Cardiac septum (tissue), 1 donor: ENCODE results near the gene LHFPL4. TPM values are rescaled to one million over a fixed set of nuclear protein-coding genes. Genes with fewer than 3 reads are reported as not detected.
"Not testable (repeated sequence)": the region's sequence is repeated elsewhere in the genome, so short reads cannot be mapped to it uniquely, and the experiment has no call there.

Experiments used
- DNase-seq: peaks from one replicate; pipeline ENCODE4 v3.0.0-alpha.2; 2020; ENCODE audit warnings: low spot score
- intact Hi-C: fragments of 100-400 bp; cut with DNase I; formaldehyde crosslinking; loops from one replicate; pipeline ENCODE4 v1.14.0; 2022
- long read RNA-seq: library from polyadenylated mRNA; unstranded; transcript quantifications from one replicate; pipeline ENCODE4 v2.0.0, GENCODE V29; 2021
- total RNA-seq: library from RNA; stranded (reverse); fragmentation: NEBNext Ultra II Directional; extraction: Animal tissue kit (Norgen Biotek cat#: 25700); gene quantifications from one replicate; pipeline ENCODE4 v1.2.1, GENCODE V29; 2021
- donor health status: DM: no; HTN: no; CAD: no.

Gene LHFPL4
- total RNA-seq: not detected
- long read RNA-seq: 0 reads

DNA sequence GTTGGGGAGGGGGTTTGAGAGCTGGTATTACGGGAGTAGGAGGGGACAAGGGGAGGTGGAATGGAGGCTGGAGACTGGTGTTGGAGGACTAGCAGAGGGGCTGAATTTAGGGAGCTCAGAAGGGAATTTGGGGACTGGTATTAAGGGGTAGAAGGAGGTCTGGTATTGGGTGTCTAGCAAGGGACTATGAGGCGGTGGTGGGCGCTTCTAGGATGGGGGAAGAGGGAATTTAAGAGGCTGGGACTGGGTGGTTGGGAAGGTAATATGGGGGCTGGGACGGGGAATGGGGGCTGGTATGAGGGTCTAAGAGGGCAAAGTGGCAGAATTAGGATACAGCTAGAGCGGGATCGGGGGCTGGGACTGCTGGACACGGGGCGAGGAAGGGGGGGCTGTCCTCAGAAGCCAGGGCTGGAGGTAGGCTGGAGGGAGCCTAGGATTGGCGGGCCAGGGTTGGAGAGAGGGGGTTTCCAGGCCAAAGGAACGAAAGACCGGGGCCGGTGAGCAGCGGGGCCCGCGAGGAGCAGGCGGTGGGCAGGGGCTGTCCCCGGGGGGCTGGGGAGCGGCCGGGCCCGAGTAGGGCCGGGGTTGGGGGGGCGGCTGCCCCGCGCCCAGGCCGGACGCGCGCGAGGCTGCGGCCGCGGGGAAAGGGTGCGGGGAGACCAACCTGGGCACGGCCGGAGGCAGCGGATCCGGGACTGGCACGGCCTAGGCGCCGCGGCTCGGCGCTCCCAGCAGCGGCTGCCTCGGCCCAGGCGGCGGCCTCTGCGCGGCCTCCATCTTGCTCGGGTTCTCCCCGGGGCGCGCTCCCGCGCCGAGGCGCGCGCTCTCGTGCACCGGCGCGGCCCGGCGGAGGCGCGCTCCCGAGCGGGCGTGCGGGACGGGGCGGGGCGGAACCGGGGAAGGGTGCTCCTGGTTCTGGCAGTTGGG lies at the start of gene LHFPL4:
Gene LHFPL4 (minus strand): TSS at position 802 of the 927 bp plus-strand sequence. CDS start 1,143 bp downstream, outside the sequence.
- intact Hi-C loops: no loop called here
- DNase-seq: no peak

- intact Hi-C loops: no loop called here
Observed at GRCh38 chr3:9602620-9603019, 49.0 kb upstream of the LHFPL4 start.

DNA sequence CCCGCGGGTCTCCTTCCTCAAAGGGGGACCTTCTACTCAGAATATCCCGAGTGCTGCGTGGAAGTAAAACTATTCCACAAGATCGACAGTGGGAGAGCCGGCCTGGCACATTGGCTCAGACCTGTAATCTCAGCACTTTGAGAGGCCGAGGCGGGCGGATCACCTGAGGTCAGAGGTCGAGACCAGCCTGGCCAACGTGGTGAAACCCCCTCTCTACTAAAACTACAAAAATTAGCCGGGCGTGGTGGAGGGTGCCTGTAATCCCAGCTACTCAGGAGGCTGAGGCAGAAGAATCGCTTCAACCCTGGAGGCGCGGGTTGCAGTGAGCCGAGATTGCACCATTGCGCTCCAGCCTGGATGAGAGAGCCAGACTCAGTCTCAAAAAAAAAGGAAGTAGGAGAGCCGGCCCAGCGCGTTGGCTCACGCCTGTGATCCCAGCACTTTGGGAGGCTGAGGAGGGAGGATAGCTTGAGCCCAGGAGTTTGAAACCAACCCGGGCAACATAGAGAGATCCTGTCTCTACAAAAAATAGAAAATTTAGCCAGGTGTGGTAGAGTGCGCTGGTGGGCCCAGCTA lies 47.5 kb upstream of the LHFPL4 start:
- DNase-seq, intact Hi-C loops: not testable (repeated sequence)

More at GRCh38 chr3:9602620-9603019, 49.0 kb upstream of the LHFPL4 start:
- peak; percentile 51 for DNase-seq

DNA sequence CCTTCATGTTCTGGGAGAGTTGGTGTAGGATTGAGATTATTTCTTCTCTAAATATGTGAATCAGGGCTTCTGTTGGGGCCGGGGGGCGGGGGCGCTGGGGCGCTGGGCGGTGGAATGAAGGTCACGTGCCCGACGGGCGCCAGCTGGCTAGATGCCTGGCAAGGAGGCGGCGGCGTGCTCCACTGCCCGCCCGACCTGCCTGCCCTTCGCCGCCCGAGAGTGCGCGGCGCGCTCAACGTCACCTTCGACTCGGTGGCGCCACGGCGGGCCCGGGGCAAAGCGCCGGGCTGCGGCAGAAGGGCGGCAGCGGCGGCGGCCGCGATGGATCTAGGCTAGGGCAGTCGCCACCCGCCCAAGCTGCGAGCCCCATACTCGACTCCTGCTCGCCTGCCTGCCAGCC lies 47.0 kb upstream of the LHFPL4 start:
- intact Hi-C loops: no loop called here
- no peak for DNase-seq

DNA sequence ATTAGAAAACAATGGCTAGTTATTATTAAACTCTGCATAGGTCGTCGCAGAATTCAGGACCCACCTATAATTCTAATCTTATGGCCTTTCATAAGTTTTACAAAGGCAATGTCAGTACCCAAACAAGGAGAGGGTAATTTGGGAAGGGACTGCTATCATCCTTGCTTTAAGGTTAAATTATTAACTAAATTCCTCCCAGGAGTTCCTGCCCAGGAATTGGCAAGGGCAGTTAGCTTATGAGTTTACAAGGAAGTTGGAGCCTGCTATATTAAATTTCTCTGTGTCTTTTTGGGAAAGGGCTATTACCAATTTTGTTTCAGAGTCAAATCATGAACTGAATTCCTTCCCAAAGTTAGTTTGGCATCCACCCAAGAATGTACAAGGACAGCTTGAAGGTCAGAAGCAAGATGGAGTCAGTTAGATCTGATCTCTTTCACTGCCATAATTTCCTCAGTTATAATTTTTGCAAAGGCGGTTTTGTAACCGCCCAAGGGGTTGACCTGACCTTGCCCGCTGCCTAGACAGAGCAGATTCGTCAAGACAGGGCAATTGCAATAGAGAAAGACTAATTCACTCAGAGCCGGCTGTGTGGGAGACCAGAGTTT lies 45.3 kb upstream of the LHFPL4 start:
- intact Hi-C loops: no loop called here
- no peak for DNase-seq

DNA sequence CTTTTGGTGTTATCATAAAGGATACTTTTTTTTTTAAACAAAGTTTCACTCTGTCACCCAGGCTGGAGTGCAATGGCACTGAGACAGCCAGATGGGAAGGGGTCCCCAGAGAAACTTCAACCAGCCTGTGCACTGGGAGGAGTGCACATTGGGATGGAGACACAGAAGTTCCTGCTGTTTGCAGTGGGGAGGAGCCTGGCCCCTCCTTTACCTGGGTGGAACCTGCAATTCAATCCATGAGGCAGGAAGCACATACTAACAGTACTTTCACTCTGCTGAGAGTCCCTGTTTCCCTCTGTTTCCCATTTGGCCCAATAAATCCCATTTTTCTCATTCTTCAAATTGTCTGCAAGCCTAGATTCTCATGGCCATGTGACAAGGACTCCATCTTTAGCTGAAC lies 42.3 kb upstream of the LHFPL4 start:
- no peak for DNase-seq
- intact Hi-C loops: no loop called here

GRCh38 chr3:9591781-9592180 lies 38.2 kb upstream of the LHFPL4 start:
- DNase-seq, intact Hi-C loops: not testable (repeated sequence)

GRCh38 chr3:9590282-9590791 lies 36.7 kb upstream of the LHFPL4 start:
- intact Hi-C loops: no loop called here
- DNase-seq: no peak

GRCh38 chr3:9583792-9584191 lies 30.2 kb upstream of the LHFPL4 start:
- intact Hi-C loops: no loop called here
- no peak for DNase-seq

GRCh38 chr3:9583371-9583770 lies 29.7 kb upstream of the LHFPL4 start:
- DNase-seq: no peak
- intact Hi-C loops: no loop called here

DNA sequence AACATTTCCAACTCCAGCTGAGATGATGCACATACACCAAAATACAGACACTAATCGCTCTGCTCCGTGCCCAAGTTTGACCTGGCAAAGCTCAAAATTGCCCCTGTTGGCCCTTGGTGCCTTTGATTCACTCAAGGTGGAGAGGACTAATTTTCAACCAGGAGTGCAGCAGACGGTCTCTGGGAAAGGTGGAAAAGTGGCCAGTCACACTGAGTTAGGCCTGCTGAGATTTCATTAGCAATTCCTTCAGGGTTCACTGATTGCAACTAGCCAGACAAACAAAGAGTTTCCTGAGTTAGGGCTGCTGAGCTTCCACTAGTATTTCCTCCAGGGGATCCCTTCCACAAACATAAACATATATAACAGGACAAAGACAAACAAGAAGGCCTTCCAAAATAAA lies 28.7 kb upstream of the LHFPL4 start:
- no peak for DNase-seq
- intact Hi-C loops: no loop called here

DNA sequence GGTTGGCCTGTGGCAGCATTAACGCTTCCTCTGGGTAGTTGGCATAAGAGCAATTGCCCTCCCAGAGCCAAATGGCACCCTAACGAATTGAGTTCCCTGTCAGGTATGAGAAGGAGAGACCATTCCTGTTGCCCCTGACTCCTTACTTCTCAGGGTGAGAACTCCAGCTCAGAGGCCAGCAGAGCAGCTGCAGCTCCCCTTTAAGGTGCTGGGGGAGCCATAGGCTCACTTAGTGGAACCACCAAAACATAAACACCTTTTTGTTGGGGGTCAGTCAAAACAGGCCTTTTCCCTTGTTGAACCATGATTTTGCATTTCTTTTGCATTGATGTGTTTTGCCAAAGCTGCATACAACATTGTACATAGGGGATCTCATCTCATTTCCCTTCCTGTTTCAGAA lies 28.1 kb upstream of the LHFPL4 start:
- intact Hi-C loops: no loop called here
- DNase-seq: no peak

- intact Hi-C loops: no loop called here
- DNase-seq: no peak
Observed at GRCh38 chr3:9569054-9569453, 15.4 kb upstream of the LHFPL4 start.

GRCh38 chr3:9565316-9565715 lies 11.7 kb upstream of the LHFPL4 start:
- intact Hi-C loops: no loop called here
- DNase-seq: no peak

DNA sequence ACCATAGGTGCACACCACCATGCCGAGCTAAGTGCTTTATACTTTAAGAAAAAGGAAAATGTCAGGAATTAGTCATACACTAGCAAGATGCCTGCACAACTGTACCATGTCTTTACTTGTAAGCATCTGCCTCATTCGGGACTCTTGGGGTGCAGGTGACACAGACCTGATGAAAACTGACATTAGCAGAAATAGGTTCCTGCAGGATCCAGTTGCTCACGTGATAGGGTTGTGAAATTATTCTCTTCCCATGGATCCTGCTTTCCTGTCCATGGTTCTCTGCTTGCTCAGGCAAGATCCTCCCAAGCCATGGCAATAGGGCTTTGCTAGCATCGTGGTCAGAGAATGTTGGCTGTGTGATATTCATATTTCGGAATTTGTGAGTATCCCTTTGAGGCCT lies 10.2 kb upstream of the LHFPL4 start:
- DNase-seq: no peak
- intact Hi-C loops: no loop called here

- DNase-seq, intact Hi-C loops: not testable (repeated sequence)
Observed at GRCh38 chr3:9560056-9560455, 6.4 kb upstream of the LHFPL4 start.

DNA sequence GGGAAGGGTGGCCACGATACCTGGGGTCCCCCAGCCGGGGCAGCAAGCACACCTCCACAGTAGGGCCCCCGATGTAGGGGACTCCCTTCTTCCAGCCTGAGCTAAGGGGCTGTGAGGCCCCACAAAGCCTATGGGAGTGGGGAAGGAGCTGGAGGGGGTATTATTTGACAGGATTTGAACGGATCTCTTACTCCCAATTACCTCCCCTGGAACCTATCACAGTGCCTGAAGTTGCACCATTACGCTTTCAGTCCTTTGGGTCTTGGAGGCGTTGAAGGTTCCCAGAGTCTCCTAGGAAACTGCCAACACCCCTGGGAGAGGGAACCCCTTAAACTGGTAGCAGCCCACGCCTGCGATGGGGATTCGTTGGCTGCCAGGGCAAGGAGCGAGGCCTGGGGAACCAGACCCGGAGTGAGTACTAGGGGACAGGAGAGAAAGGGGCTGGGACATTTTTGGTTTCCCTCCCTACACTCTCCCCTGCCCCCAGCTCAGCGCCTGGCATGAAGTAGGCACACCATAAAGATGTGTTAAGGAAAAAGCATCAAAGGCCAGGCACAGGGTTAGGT lies 409 bp upstream of the LHFPL4 start:
- intact Hi-C loops: no loop called here
- DNase-seq: no peak

GRCh38 chr3:9552252-9552999 lies 1.2 kb downstream of the LHFPL4 start:
- DNase-seq: no peak
- intact Hi-C loops: no loop called here

DNA sequence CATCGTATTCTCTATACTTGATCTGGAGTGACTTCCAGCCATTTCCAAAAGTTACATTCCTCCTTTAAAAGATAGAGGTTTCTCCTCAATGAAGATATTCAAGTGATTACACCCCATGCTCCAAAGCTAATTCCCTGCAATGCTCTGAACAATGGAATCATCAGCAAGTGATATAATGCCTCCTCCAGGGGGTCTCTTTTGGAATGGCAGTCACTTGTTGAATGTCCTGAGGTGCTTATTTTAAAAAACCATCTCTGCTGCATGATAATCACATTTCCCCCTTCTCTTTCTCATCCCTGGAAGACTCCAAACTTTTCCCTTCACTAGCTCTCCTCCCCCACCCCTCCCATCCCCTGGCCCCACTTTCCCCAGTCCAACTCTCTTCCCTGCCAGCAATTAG lies 2.6 kb downstream of the LHFPL4 start:
- intact Hi-C loops: no loop called here
- DNase-seq: no peak
